H1 (cell line): ENCODE results near the gene TMEM129. TPM values are rescaled to one million over a fixed set of nuclear protein-coding genes. Genes with fewer than 3 reads are reported as not detected.

Experiments
- CHD2 ChIP-seq: IDR thresholded peaks from 2 replicates; pipeline ENCODE4 v1.6.1; 2012; ENCODE audit warnings: low read length, improper control_type of control experiment
- EZH2 ChIP-seq: fragments of 200-600 bp; sonication (generic); IDR thresholded peaks from 2 replicates; pipeline ENCODE4 v1.7.1; 2012; ENCODE audit warnings: low read depth, mild to moderate bottlenecking, moderate library complexity, low read length, inconsistent platforms; ENCODE audit not compliant: severe bottlenecking
- POU5F1 ChIP-seq: IDR thresholded peaks from 2 replicates; pipeline ENCODE4 v1.6.1; 2011; ENCODE audit warnings: low read depth, mild to moderate bottlenecking, low read length, moderate library complexity
- SP4 ChIP-seq: IDR thresholded peaks from 2 replicates; pipeline ENCODE4 v1.6.1; 2012; ENCODE audit warnings: low read length, inconsistent platforms
- TBP ChIP-seq: IDR thresholded peaks from 2 replicates; pipeline ENCODE4 v1.6.1; 2011; ENCODE audit warnings: low read depth, low read length, improper control_type of control experiment
- polyA plus RNA-seq, 7 experiments: library from polyadenylated mRNA; depleted of rRNA in 3 of 7; stranded (reverse) in 5 of 7; unstranded in 2 of 7; fragments of >200 nt in 5 of 7; fragments of 200-250 nt in 2 of 7; gene quantifications; 1 replicate in 5 of 7; 2 replicates in 1 of 7; 4 replicates in 1 of 7; pipeline versions ENCODE4 v1.2.1 to v1.2.3, GENCODE V29; 2011 to 2013; ENCODE audit warnings: missing spikeins in 2 of 7, mixed read lengths in 2 of 7
- total RNA-seq: library from RNA; stranded (reverse); fragmentation: NEBNext Ultra II Directional; extraction: Animal tissue kit (Norgen Biotek cat#: 25700); gene quantifications from 2 replicates; pipeline ENCODE4 v1.2.1, GENCODE V29; 2021
- TF ChIP-seq, protein P1 (sequence below): IDR thresholded peaks from 2 replicates; pipeline ENCODE4 v1.6.1; 2012; ENCODE audit warnings: low read length, inconsistent platforms

TMEM129 gene
- total and polyA plus RNA-seq, 2 of the 8 experiments (the other 6 are each of a cell fraction or from before 2014, with no cell fraction given), result 31.5 to 58.7 TPM

DNA sequence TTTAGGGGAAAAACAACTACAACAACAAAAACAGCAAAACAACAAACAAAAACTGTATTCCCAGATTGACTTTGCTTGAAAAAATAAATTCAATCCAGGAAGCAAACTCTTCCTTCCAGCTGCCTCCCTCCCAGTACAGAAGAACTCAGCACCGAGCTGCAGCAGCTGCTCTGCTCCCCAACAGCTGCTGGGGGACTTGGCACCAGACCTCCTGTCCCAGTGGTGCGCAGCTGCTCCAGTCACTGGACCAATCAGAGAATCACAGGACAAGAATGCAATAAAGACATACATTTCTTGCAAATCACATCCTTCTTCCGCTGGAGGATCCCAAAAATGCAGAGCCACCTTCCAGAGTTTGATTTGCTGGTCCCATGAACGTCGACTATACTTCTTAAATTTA is 25.2 kb downstream of the TMEM129 start (continued):
- TF ChIP-seq, protein P1, sequence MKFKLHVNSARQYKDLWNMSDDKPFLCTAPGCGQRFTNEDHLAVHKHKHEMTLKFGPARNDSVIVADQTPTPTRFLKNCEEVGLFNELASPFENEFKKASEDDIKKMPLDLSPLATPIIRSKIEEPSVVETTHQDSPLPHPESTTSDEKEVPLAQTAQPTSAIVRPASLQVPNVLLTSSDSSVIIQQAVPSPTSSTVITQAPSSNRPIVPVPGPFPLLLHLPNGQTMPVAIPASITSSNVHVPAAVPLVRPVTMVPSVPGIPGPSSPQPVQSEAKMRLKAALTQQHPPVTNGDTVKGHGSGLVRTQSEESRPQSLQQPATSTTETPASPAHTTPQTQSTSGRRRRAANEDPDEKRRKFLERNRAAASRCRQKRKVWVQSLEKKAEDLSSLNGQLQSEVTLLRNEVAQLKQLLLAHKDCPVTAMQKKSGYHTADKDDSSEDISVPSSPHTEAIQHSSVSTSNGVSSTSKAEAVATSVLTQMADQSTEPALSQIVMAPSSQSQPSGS, result no peak
- TF ChIP-seq POU5F1 (no peak), SP4 (no peak), CHD2 (no peak), EZH2 (no peak), TBP (no peak)
